Activated CD4-positive, alpha-beta memory T cell treated with anti-CD3 and anti-CD28 coated beads for 36 hours (primary cell): ENCODE data around the gene ITPRIPL2. TPM values are rescaled to one million over a fixed set of nuclear protein-coding genes. Genes with fewer than 3 reads are reported as not detected.

Experiments
- CTCF ChIA-PET: fragments of 350-600 bp; sonication (Branson Sonifier 250); formaldehyde crosslinking; loops from one replicate; lab custom pipeline; 2021; ENCODE audit warnings: antibody characterized with exemption, inconsistent platforms; lab: Charles Lee
- POLR2A ChIA-PET: fragments of 350-600 bp; sonication (Branson Sonifier 250); formaldehyde crosslinking; loops from one replicate; lab custom pipeline; 2021; ENCODE audit warnings: antibody characterized with exemption; lab: Charles Lee
- DNase-seq: peaks from one replicate; pipeline ENCODE4 v3.0.0-alpha.2; 2020
- H3K27ac Mint-ChIP-seq: one replicate; pipeline ENCODE4 v1.8.0; 2021; ENCODE audit warnings: mixed read lengths
- H3K27me3 Mint-ChIP-seq: one replicate; pipeline ENCODE4 v1.8.0; 2021; ENCODE audit warnings: mixed read lengths
- H3K36me3 Mint-ChIP-seq: one replicate; pipeline ENCODE4 v1.8.0; 2021; ENCODE audit warnings: mixed read lengths
- H3K4me1 Mint-ChIP-seq: one replicate; pipeline ENCODE4 v1.8.0; 2021; ENCODE audit warnings: low read depth, mixed read lengths
- H3K4me3 Mint-ChIP-seq: one replicate; pipeline ENCODE4 v1.8.0; 2021; ENCODE audit warnings: mild to moderate bottlenecking, mixed read lengths
- H3K9me3 Mint-ChIP-seq: one replicate; pipeline ENCODE4 v1.8.0; 2021; ENCODE audit warnings: mixed read lengths
- intact Hi-C: fragments of 100-400 bp; cut with micrococcal nuclease; formaldehyde crosslinking; loops from one replicate; pipeline ENCODE4 v1.15.1; 2023
- total RNA-seq, 2 experiments: library from RNA; stranded (reverse); gene quantifications; one replicate each; pipeline ENCODE4 v1.2.3, GENCODE V29; 2021

ITPRIPL2 gene
- total RNA-seq, 2 experiments from 2014 or later = 8.9 to 9.7 TPM

- Mint-ChIP-seq H3K9me3 (no peaks in the 10 kb centered on the region), H3K4me1 (no peaks in the 10 kb centered on the region), H3K27me3 (peaks cover 31% of the 10 kb centered on the region), H3K27ac (no peak overlapping the region), H3K4me3 (no peak overlapping the region), H3K36me3 (no peaks in the 10 kb centered on the region)
- POLR2A ChIA-PET = no interaction called here
- CTCF ChIA-PET = interaction anchor here (0.6 to 1.5 kb wide), 2 partner anchors 9 to 84 kb away, joined by 3 to 4 read pairs; no protein-coding TSS in a partner anchor
- intact Hi-C loops = no loop called here
- DNase-seq = no peak
Measured at GRCh38 chr16:19170043-19170655, 56.4 kb downstream of the ITPRIPL2 start.

Other genes with a start within 250 kb of the ITPRIPL2 start
- gene SMG1, start 187.6 kb upstream of the ITPRIPL2 start, total RNA-seq = 10 to 100 TPM; 85.1 to 91.8 TPM
- gene TMC7, start 130.0 kb upstream of the ITPRIPL2 start, total RNA-seq = not detected
- 10 to 100 TPM; 14.1 to 15.2 TPM for gene COQ7, start 46.4 kb upstream of the ITPRIPL2 start, total RNA-seq
- under 1 TPM in 1 of 2 experiments, not detected in 1; 0.10 TPM for gene SYT17, start 54.3 kb downstream of the ITPRIPL2 start, total RNA-seq
- gene CLEC19A, start 171.8 kb downstream of the ITPRIPL2 start, total RNA-seq = not detected